Sigmoid colon (tissue), 4 donors: ENCODE measurements around the gene NCOA4.

Source experiments
- CTCF ChIP-seq, 4 experiments: fragments of 450-650 bp in 3 of 4; fragments of 200-600 bp in 1 of 4; IDR thresholded peaks; one replicate each; pipeline ENCODE4 v1.5.1; 2016 to 2019; ENCODE audit warnings: antibody characterized with exemption in 4 of 4, mild to moderate bottlenecking in 3 of 4, moderate library complexity in 2 of 4
- POLR2A ChIP-seq, 2 donors: fragments of 450-650 bp; IDR thresholded peaks; one replicate each; pipeline ENCODE4 v1.6.1; 2016; ENCODE audit warnings: antibody characterized with exemption in 2 of 2, mild to moderate bottlenecking in 2 of 2, moderate library complexity in 2 of 2
- POLR2AphosphoS5 ChIP-seq, 4 donors: sonication (generic); formaldehyde crosslinking; IDR thresholded peaks; one replicate each; pipeline ENCODE4 v1.6.1; 2017; ENCODE audit warnings: antibody characterized with exemption in 4 of 4

- TF ChIP-seq CTCF (IDR thresholded peaks at IDR 0.05) (no peak), POLR2A (IDR thresholded peaks at IDR 0.05) (no peak), POLR2AphosphoS5 (IDR thresholded peaks at IDR 0.05) (no peak)
Measured at GRCh38 chr10:46024948-46025347, 5.5 kb downstream of the NCOA4 start.
